Measurements from ENCODE around the gene HMCN1.
"Not testable (repeated sequence)": the region's sequence is repeated elsewhere in the genome, so short reads cannot be mapped to it uniquely, and the experiment has no call there.

Gene HMCN1

DNA sequence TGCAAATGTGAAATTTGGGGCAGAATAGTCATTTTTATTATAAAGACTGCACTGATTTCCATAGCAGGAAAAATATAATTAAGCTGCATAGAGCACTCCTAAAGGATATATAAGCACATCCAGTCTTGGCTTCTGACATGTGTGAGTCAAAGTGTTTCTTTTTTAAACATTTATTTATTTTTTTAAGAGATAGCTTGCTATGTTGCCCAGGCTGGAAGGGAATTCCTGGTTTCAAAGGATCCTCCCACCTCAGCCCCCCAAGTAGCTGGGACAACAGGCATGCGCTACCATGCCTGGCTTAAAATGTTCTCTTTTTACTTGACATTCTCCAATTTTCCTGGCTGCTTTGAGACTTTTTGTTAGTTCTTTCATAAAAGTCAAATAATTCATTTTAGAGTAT, 126.1 kb downstream of the HMCN1 start:
- DNase-seq = no peak

DNA sequence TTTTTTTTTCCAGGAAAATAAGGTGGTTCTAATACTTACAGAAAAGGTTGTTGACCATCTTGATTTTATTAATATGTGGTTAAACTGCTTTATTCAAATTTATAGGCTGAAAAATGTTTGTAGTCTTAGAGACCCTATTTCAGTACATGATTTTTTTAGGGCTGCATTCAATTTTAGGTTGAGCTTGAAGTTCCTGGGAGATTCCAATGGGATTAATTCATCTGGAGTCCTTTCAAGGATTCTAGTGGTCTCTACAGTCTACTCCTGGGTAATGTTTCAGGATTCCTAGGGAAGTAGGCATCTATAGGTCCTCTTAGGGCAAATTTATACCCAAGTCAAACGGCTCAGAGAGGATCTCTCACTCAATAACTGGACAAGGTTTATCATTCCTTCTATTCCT, 126.7 kb downstream of the HMCN1 start:
- DNase-seq = no peak

DNA sequence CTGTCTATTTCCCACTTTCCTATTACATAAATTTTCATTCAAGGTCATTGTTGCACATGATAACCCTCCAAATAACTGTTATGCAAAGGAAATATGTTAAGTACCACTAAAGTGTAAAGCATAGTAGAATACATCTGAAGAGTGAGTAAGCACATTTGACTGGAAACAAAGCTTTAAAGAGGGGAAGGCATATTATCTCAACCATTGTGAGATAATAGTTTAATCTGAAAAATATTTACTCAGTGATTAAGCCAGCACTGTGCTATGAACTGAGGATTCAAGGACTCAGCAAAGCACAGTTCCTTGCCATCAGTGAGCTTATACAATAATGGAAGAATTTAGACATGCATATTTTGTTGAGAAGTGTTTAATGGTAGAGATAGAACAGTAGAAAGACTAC, 127.4 kb downstream of the HMCN1 start:
- DNase-seq = no peak

DNA sequence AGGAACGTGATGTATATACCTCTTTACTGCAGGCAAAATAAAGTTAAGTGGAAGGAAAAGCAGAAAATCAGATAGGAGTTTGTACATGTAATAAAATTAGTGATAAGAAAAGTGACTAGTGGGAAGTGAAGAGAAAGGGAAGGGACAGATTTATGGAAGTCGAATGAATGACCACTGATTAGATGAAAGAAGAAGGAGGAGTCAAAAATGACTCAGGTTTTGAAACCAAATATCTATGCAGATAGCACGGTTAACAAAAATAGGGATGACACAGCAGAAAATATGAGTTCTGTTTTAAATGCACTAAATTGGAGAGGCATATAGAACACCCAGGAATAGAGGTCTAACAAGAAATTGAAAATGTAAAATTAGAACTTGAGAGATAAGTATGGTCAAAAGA, 128.0 kb downstream of the HMCN1 start:
- DNase-seq = no peak

DNA sequence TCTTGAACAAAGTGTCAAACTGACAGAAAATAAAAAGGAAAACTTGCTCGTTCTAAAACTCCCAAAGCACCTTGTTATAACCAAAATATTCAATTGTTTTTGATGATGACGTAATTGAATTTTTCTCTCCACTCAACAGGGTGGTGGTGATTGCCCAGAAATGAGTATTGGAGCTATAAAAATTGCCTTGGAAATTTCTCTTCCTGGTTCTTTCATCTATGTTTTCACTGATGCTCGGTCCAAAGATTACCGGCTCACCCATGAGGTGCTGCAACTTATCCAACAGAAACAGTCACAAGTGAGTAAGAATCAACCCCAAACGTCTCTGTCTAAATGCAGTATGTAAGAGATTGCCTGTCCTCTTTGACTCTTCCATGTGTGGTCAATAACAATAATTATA, 130.1 kb downstream of the HMCN1 start:
- DNase-seq = no peak

DNA sequence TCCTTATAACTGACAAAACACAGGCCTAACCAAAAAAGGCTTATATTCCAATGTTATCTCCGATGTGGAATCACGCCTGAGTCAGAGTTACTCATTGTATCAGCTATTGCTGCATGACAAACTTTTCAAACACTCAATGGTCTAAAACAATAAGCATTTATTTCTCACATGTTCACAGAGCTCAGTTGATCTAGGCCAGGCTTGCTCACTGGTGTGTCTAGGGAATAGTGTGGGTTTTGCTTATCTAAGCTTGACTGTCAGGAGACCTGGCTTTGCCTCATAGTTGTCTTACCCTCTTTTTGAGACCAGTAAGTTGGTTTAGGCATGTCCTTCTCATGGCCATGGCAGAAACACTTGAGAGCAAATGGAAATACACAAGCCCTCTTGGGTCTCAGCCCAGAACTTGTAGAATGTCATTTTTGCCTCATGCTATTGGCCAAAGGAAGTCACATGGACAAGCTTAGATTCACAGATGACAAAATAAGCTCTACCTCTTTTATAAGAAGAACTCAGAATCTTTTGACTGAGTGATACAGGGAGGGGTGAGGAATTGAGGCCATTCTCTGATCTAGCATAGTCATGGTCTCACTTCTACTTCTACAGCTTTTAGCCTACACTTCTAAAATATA, 130.8 kb downstream of the HMCN1 start:
- DNase-seq = no peak

DNA sequence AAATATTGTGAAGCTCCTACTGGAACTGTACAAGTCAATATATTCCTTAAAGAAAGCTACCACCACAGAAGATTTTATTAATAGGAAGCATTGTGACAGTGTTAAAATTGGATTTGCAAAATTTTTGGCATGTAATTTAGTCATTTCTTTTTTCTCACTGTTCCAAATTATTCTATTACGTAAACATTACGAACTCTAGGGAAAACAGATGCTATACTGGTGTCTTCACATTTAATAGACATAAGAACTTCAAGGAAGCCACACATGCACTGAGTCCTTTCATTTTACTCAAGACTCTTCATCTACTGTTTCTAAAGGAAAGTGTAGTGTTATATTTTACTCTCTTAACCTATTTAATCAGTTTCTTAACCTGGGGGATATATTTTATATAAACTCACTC, 135.4 kb downstream of the HMCN1 start:
- DNase-seq = no peak

DNA sequence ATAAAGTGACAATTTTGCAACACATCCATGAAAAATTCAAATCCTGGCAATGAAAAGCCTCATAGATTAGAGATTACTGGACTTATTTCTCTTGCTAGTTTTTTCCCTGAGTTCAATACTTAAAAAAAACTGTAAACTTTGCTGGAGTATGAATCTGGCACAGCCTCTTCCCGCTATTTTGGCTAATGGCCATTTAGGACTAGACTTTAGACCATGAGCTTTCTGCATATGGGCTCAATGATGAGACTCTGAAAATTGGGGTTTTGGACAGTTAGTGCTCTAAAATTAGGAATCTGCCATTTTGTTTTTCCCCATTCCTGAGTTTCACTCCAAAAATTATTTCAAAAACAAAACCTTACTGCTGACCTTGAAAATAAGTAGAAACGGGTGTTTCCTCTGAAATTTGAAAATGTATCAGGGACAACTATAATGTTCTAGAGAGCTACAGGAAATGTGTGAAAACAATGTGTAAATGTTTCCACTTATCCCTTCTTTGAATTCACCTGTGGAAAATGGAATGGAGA, 137.5 kb downstream of the HMCN1 start:
- no peak for DNase-seq

DNA sequence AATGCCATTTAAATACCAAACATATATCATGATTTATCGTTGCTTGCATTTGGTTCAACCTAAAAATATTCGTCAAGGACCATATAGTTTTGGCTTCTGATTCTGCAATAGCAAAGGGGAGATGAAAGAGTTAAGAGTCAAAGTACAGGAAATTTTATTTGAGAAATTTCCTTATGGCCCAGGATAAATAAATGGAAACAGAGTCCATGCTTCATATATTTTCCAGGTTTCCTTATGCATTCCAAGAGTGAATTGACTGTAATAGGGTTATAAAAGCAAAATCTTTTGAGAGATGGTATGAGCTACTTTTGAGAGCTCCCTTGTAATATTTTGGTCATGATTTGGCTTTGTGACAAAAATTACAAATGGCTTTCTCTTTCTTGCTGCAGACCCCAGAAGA, 140.1 kb downstream of the HMCN1 start:
- DNase-seq = no peak

DNA sequence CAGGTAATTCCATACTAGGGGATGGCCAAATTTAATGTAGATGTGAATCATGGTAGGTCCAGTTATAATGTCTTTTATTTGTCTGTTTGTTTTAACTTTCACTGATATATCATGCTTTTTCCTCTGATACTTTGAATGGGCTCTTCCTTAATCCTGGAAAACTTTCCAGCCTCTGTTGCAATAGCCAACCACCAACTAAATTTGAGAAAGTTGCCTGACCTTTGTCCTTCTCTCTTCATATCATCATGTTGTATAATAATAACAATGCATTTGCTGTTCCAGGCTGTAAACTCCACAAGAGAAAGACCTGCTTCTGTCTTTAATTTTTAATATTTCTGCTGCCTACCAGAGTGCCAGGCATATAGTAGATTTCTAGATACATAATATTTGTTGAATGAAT, 146.1 kb downstream of the HMCN1 start:
- no peak for DNase-seq

DNA sequence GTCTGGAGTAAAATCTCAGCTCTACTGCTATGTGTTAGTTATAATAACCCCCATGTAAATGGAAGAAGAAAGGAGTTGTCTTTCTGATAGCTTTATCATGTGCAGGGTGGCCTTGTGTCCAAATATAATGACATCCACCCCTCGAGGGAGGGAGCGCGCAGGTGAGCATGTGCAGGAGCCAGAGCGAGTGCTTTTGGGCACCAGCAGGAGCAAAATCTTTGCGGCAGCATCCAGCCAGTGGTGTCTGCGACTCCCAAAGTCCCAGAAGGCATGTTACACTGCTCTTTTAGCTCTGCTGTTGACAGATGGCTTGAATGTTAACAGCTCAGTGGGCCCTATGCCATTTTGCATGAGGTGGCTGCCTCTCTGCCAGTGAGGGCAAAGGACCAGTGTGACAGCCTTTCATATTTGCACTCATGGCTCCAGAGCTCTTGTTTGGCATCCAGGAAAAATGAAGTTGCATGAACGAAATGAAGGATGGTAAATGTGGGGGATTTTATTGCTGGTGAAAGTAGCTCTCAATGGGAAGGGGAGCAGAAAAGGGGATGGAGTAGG, 146.7 kb downstream of the HMCN1 start:
- no peak for DNase-seq

DNA sequence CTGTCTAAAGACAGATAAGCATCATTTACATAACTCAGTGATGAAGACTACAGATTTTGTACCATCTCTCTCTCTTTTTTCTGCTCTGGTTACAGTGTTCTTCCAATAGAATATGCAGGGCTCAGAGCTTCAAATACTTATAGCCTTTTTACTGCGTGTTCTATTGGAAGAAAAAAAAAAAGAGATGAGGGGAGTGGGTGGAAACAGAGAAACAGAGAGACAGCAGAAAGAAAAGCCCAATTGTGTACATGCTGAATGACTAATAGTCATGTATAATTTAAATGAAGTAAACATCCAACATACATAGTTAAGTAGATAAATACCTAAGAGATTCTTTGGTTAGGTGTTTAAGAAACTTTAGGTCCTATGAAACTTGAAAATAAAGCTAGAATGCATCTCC, 151.9 kb downstream of the HMCN1 start:
- no peak for DNase-seq

DNA sequence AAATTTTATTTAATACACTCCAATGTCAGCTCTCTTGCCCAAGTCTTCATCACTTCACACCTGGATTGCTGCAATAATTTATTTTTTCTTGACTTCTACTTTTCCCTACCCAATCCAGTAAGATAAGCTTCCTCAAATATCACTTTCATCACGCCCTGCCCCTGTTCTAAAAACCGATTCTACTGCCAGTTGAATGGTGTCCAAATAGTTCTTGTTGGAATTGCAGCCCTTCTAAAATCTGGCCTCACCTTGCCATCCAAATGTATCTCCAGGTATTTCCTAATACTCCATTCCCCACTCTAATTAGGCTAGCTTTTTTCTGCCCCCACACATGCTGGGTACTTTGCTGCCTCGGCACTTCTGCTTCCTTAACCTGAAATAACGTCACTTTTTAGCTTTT, 152.5 kb downstream of the HMCN1 start:
- DNase-seq = no peak

DNA sequence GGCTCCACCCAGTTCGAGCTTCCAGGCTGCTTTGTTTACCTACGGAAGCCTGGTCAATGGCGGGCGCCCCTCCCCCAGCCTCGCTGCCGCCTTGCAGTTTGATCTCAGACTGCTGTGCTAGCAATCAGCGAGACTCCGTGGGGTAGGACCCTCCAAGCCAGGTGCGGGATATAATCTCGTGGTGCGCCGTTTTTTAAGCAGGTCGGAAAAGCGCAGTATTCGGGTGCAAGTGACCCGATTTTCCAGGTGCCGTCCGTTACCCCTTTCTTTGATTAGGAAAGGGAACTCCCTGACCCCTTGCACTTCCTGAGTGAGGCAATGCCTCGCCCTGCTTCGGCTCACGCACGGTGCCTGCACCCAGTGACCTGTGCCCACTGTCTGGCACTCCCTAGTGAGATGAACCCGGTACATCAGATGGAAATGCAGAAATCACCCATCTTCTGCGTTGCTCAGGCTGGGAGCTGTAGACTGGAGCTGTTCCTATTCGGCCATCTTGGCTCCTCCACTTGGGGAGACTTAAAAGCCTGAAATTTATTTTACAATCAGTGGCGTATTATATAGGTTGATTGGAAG, 158.7 kb downstream of the HMCN1 start:
- not testable (repeated sequence) for DNase-seq

DNA sequence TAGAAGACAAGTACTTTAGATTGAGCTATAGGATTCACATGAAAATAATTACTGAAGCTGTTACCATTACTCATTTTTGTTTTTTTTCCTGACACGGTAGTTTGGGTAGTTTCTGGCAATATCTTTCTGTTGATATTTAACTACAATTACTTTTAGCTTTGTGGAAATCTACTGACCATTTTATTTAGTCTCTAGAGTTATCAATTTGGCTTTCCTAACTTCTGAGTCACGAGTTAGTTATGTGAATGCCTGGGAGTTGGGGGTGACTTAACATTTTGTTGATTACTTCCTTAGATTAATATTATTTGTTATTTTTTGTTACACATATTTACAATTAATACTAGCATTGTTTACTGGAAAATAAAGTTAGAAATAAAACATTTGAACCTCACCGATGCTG, 160.6 kb downstream of the HMCN1 start:
- no peak for DNase-seq

DNA sequence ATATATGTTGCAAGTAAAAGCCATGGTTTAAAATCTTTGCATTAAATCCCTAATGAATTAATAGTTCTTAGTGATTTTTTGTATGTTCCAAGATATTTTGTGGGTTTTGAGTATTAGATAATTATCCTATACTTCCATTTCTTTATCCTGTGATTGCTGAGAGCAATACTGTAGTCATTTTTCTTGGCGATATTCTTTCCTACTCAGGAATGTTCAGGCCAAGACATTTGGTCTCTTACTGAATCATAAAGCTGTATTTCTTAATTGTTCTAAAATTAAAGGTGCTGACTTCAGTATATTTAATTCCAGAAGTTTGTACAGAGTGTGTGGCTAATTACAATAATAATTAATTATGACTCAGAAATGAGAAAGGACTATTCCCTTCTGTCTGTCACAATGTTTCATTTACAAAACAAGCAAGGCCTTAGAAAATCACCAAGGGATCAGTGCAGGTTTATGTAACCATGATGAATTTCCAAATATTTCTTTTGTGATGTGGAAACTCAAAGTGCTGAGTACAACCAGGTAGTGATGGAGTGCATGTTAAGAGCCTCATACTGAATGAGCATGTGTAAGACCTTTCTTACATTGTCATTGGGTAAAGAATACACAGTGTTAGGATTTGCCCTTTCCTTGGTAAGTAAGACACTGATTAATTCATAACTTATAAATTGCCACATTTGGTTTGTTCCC, 161.2 kb downstream of the HMCN1 start:
- no peak for DNase-seq

DNA sequence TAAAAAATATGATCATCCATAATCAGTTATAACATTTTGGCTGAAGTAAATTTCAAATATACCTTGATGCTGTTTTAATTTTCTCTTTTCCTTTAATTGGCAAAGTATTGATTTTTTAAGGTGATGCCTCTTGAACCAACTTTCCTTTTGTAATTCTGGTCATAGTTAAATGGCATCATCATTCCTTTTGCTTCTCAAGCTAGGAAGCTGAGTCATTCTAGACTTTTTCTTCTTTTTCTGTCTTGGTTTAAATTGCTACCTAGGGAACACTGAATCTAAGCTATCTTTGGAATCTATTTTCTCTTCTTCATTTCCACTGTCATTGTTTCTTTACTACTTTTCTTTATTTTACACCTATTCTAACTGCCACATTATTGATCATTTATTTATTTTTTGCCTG, 162.7 kb downstream of the HMCN1 start:
- DNase-seq = no peak

DNA sequence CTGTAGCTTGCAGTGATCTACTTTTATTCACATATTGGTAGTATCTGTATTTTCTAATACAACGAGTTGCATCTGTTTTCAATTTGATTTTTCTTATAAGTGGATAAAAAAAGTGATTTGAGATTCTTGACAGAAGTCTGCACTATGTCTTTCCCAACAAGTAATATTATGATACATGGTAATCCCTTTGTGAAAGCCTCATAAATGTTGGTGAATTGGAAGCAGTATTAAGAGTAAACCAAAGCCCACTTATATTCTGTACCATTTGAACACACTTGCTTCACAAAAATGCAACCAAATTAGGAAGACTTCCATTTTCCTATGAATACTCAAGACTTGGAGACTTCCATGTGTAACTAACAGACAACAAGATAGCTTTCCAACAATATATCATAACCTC, 172.0 kb downstream of the HMCN1 start:
- DNase-seq = no peak

DNA sequence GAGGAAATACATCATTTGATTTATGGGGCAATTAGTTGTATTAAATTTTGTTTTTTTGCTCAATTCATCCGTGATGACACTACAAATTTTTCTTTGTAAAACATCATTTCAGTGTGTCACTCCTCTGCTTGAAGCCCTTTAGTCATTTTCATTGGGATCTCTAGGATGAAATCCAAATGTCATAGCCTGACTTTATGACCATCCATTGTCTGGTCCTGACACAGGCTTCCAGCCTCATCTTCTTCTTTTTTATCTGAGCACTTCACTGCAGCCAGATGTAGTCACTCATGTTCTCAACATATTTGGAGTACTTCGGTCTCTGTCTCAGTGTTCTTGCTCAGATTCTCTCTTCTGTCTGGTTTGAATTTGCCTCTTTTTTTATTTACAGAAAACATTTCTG, 173.1 kb downstream of the HMCN1 start:
- no peak for DNase-seq

DNA sequence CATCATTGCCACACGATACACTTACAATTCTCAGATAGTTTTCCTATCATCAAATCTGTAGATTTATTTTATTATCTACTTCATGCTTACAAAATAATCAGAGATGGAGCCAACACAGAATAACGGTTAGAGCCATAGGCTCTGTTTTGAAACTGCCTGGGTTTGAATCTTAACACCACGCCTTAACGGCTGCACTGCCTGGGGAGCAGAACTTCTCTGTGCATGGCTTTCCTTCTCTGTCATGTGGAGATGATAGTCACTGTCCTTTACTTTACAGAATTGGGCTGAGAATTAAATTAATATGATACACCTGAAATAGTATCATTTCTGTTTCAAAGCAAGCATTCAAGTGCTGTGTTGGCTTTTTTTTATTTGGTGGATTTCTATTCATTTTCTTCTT, 177.8 kb downstream of the HMCN1 start:
- DNase-seq = no peak

DNA sequence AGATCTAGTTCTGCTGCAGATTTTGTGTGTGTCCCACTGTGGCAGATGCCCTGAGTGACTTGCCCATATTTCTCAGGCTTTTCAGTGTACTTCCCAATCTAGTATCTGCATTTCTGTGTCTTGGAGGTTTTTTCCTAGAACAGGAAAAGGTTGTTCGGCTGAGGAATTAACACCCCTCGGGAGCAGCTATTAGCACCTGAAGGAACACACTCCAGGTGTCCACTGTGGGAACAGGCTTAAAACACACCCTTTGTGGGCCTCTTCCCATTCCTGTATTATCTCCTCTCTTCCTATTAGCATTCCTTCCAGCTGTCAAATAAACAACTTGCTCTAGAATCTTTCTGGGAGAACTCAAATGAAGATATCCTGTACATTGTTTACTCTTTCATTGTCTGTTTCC, 178.3 kb downstream of the HMCN1 start:
- no peak for DNase-seq

DNA sequence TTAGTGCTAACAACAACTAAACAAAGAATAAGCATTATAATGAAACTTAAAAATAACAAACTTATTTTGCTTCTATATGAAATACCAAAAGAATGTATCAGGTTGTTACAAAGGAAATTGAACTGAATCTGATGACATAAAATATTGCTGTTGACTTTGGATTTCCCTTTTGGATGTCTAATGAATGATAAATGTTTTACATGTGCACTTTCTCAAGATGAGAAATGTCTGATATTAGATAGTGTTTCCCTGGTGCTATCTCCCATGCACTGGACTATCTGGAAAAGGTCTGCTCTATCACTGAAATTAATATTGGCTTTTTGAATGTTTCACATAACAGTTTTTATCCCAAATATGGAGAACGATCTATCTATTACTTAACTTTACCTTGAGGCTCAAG, 179.9 kb downstream of the HMCN1 start:
- DNase-seq = no peak

DNA sequence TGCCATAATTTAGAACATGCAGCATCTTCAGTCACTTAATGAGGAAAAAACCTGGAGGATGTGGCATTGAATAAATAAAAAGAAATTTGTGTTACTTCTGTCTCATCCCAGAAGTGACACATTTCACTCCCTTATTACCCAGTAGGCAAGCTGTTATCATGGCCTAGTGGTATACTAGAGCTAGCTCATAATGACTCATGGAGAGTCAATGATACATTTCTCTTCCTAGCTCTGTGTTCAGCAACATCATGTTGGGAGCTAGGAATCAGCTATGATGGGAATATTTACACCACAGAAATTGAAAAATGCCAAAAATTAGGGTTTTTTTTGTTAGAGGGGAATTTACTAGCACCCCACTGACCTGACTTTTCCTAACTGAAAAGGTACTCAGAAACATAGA, 182.7 kb downstream of the HMCN1 start:
- DNase-seq = no peak

DNA sequence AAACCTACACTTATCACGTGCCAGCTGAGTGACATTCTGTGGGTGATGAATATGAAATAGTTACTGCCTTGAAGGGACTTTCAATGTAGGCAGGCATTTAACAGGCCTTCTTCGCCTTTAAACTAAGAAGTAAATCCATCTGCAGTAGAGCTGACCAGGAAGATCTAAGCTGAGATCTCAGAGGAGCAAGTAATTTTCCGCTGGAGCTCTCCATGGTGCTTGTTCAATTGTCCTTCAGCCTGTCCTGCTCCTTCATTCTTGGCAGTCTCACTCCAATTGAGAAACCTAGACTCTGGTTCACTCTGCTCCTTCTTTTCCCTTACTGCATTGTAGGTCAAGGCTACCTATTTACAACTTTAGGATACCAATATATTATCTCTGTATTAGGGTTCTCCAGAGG, 183.5 kb downstream of the HMCN1 start:
- DNase-seq = no peak

All from NCI-H1092 treated with DMSO at 0.1 percent for 48 hours (cell line).